ENCODE data around the gene PGGT1B.

PGGT1B gene

GRCh38 chr5:115289104-115289503, 26.4 kb upstream of the PGGT1B start:
- Histone ChIP-seq H3K4me1 (ENCODE audit: control insufficient read depth, insufficient read depth, low read length, unreplicated experiment) (peaks cover 12% of the 10 kb centered on the region), H3K4me3 (ENCODE audit: low read depth, low read length) (no peak overlapping the region), H3K27me3 (ENCODE audit: insufficient read depth, low read length) (no peaks in the 10 kb centered on the region), H3K27ac (ENCODE audit: low read depth, low read length) (no peak overlapping the region), H3K36me3 (ENCODE audit: insufficient read depth, low read length) (no peaks in the 10 kb centered on the region), H3K79me2 (ENCODE audit: control insufficient read depth, insufficient read depth, low read length, unreplicated experiment) (peaks cover 8% of the 10 kb centered on the region), H2AFZ (ENCODE audit: low read length, unreplicated experiment) (no peak overlapping the region)

- Histone ChIP-seq H3K36me3 (ENCODE audit: insufficient read depth, low read length) (no peaks in the 10 kb centered on the region), H3K4me3 (ENCODE audit: low read depth, low read length) (no peak overlapping the region), H3K27ac (ENCODE audit: low read depth, low read length) (no peak overlapping the region), H3K79me2 (ENCODE audit: control insufficient read depth, insufficient read depth, low read length, unreplicated experiment) (no peaks in the 10 kb centered on the region), H3K27me3 (ENCODE audit: insufficient read depth, low read length) (no peaks in the 10 kb centered on the region), H3K4me1 (ENCODE audit: control insufficient read depth, insufficient read depth, low read length, unreplicated experiment) (peaks cover 12% of the 10 kb centered on the region), H2AFZ (ENCODE audit: low read length, unreplicated experiment) (no peak overlapping the region)
Measured at GRCh38 chr5:115284021-115284420, 21.3 kb upstream of the PGGT1B start.

GRCh38 chr5:115282131-115282530, 19.5 kb upstream of the PGGT1B start:
- H3K4me1 ChIP-seq (ENCODE audit: control insufficient read depth, insufficient read depth, low read length, unreplicated experiment): peaks cover 12% of the 10 kb centered on the region
- no peaks in the 10 kb centered on the region for H3K27me3 ChIP-seq (ENCODE audit: insufficient read depth, low read length)
- no peaks in the 10 kb centered on the region for H3K36me3 ChIP-seq (ENCODE audit: insufficient read depth, low read length)
- no peaks in the 10 kb centered on the region for H3K79me2 ChIP-seq (ENCODE audit: control insufficient read depth, insufficient read depth, low read length, unreplicated experiment)
- H3K4me3 ChIP-seq (ENCODE audit: low read depth, low read length): no peak overlapping the region
- H3K27ac ChIP-seq (ENCODE audit: low read depth, low read length): no peak overlapping the region
- H2AFZ ChIP-seq (ENCODE audit: low read length, unreplicated experiment): no peak overlapping the region

GRCh38 chr5:115274584-115274983, 11.9 kb upstream of the PGGT1B start:
- H3K4me1 ChIP-seq (ENCODE audit: control insufficient read depth, insufficient read depth, low read length, unreplicated experiment): no peaks in the 10 kb centered on the region

GRCh38 chr5:115272297-115272958, 9.8 kb upstream of the PGGT1B start:
- Histone ChIP-seq H3K27me3 (ENCODE audit: insufficient read depth, low read length) (no peaks in the 10 kb centered on the region), H3K27ac (ENCODE audit: low read depth, low read length) (no peak overlapping the region), H3K79me2 (ENCODE audit: control insufficient read depth, insufficient read depth, low read length, unreplicated experiment) (no peaks in the 10 kb centered on the region), H3K4me1 (ENCODE audit: control insufficient read depth, insufficient read depth, low read length, unreplicated experiment) (peaks cover 4% of the 10 kb centered on the region), H3K4me3 (ENCODE audit: low read depth, low read length) (no peak overlapping the region), H2AFZ (ENCODE audit: low read length, unreplicated experiment) (no peak overlapping the region), H3K36me3 (ENCODE audit: insufficient read depth, low read length) (no peaks in the 10 kb centered on the region)

More at GRCh38 chr5:115274584-115274983, 11.9 kb upstream of the PGGT1B start:
- no peaks in the 10 kb centered on the region for H3K27me3 ChIP-seq (ENCODE audit: insufficient read depth, low read length)
- H3K36me3 ChIP-seq (ENCODE audit: insufficient read depth, low read length): no peaks in the 10 kb centered on the region
- no peak overlapping the region for H3K27ac ChIP-seq (ENCODE audit: low read depth, low read length)
- no peaks in the 10 kb centered on the region for H3K79me2 ChIP-seq (ENCODE audit: control insufficient read depth, insufficient read depth, low read length, unreplicated experiment)
- no peak overlapping the region for H3K4me3 ChIP-seq (ENCODE audit: low read depth, low read length)
- no peak overlapping the region for H2AFZ ChIP-seq (ENCODE audit: low read length, unreplicated experiment)

GRCh38 chr5:115271295-115272050, 8.8 kb upstream of the PGGT1B start:
- Histone ChIP-seq H3K79me2 (ENCODE audit: control insufficient read depth, insufficient read depth, low read length, unreplicated experiment) (no peaks in the 10 kb centered on the region), H3K36me3 (ENCODE audit: insufficient read depth, low read length) (no peaks in the 10 kb centered on the region), H2AFZ (ENCODE audit: low read length, unreplicated experiment) (no peak overlapping the region), H3K4me3 (ENCODE audit: low read depth, low read length) (no peak overlapping the region), H3K27me3 (ENCODE audit: insufficient read depth, low read length) (no peaks in the 10 kb centered on the region), H3K4me1 (ENCODE audit: control insufficient read depth, insufficient read depth, low read length, unreplicated experiment) (peaks cover 7% of the 10 kb centered on the region), H3K27ac (ENCODE audit: low read depth, low read length) (no peak overlapping the region)

GRCh38 chr5:115267617-115268016, 4.9 kb upstream of the PGGT1B start:
- Histone ChIP-seq H3K4me3 (ENCODE audit: low read depth, low read length) (no peak overlapping the region), H3K79me2 (ENCODE audit: control insufficient read depth, insufficient read depth, low read length, unreplicated experiment) (no peaks in the 10 kb centered on the region), H2AFZ (ENCODE audit: low read length, unreplicated experiment) (no peak overlapping the region), H3K4me1 (ENCODE audit: control insufficient read depth, insufficient read depth, low read length, unreplicated experiment) (peaks cover 13% of the 10 kb centered on the region), H3K36me3 (ENCODE audit: insufficient read depth, low read length) (no peaks in the 10 kb centered on the region), H3K27me3 (ENCODE audit: insufficient read depth, low read length) (no peaks in the 10 kb centered on the region), H3K27ac (ENCODE audit: low read depth, low read length) (peak overlapping the region; percentile 54)

- peaks cover 22% of the 10 kb centered on the region for H3K79me2 ChIP-seq (ENCODE audit: control insufficient read depth, insufficient read depth, low read length, unreplicated experiment)
- H3K4me3 ChIP-seq (ENCODE audit: low read depth, low read length): no peak overlapping the region
- H3K27me3 ChIP-seq (ENCODE audit: insufficient read depth, low read length): no peaks in the 10 kb centered on the region
- no peak overlapping the region for H2AFZ ChIP-seq (ENCODE audit: low read length, unreplicated experiment)
- H3K36me3 ChIP-seq (ENCODE audit: insufficient read depth, low read length): no peaks in the 10 kb centered on the region
- H3K4me1 ChIP-seq (ENCODE audit: control insufficient read depth, insufficient read depth, low read length, unreplicated experiment): peaks cover 26% of the 10 kb centered on the region
- no peak overlapping the region for H3K27ac ChIP-seq (ENCODE audit: low read depth, low read length)
Measured at GRCh38 chr5:115265220-115265619, 2.5 kb upstream of the PGGT1B start.

GRCh38 chr5:115264786-115265185, 2.1 kb upstream of the PGGT1B start:
- Histone ChIP-seq H3K27me3 (ENCODE audit: insufficient read depth, low read length) (no peaks in the 10 kb centered on the region), H3K36me3 (ENCODE audit: insufficient read depth, low read length) (no peaks in the 10 kb centered on the region), H3K4me3 (ENCODE audit: low read depth, low read length) (no peak overlapping the region), H2AFZ (ENCODE audit: low read length, unreplicated experiment) (no peak overlapping the region), H3K27ac (ENCODE audit: low read depth, low read length) (no peak overlapping the region), H3K79me2 (ENCODE audit: control insufficient read depth, insufficient read depth, low read length, unreplicated experiment) (peaks cover 26% of the 10 kb centered on the region), H3K4me1 (ENCODE audit: control insufficient read depth, insufficient read depth, low read length, unreplicated experiment) (peaks cover 26% of the 10 kb centered on the region)

- Histone ChIP-seq H3K79me2 (ENCODE audit: control insufficient read depth, insufficient read depth, low read length, unreplicated experiment) (peaks cover 40% of the 10 kb centered on the region), H2AFZ (ENCODE audit: low read length, unreplicated experiment) (peak overlapping the region; percentile 98), H3K36me3 (ENCODE audit: insufficient read depth, low read length) (no peaks in the 10 kb centered on the region), H3K4me1 (ENCODE audit: control insufficient read depth, insufficient read depth, low read length, unreplicated experiment) (peaks cover 33% of the 10 kb centered on the region), H3K27ac (ENCODE audit: low read depth, low read length) (peak overlapping the region; percentile 67), H3K4me3 (ENCODE audit: low read depth, low read length) (peak overlapping the region; percentile 92), H3K27me3 (ENCODE audit: insufficient read depth, low read length) (no peaks in the 10 kb centered on the region)
Measured at GRCh38 chr5:115263078-115263380, 352 bp upstream of the PGGT1B start.

GRCh38 chr5:115262011-115262320, 711 bp downstream of the PGGT1B start:
- Histone ChIP-seq H3K27me3 (ENCODE audit: insufficient read depth, low read length) (no peaks in the 10 kb centered on the region), H3K4me3 (ENCODE audit: low read depth, low read length) (peak overlapping the region; percentile 92), H3K27ac (ENCODE audit: low read depth, low read length) (peak overlapping the region; percentile 67), H3K4me1 (ENCODE audit: control insufficient read depth, insufficient read depth, low read length, unreplicated experiment) (peaks cover 30% of the 10 kb centered on the region), H3K36me3 (ENCODE audit: insufficient read depth, low read length) (no peaks in the 10 kb centered on the region), H2AFZ (ENCODE audit: low read length, unreplicated experiment) (peak overlapping the region; percentile 98), H3K79me2 (ENCODE audit: control insufficient read depth, insufficient read depth, low read length, unreplicated experiment) (peaks cover 48% of the 10 kb centered on the region)
